K562 (cell line): ENCODE data around the gene NR3C1. TPM values are rescaled to one million over a fixed set of nuclear protein-coding genes. Genes with fewer than 3 reads are reported as not detected.

Experiments used
- ADNP ChIP-seq: fragments of 200-800 bp; sonication (Bioruptor generic); IDR thresholded peaks from 2 replicates; pipeline ENCODE4 v1.6.1; 2016; ENCODE audit warnings: missing genetic modification characterization, missing compliant biosample characterization
- ARID3B ChIP-seq: fragments of 250-450 bp; sonication (Bioruptor Pico); IDR thresholded peaks from 2 replicates; pipeline ENCODE4 v1.4.0; 2020; ENCODE audit warnings: borderline replicate concordance
- CBFA2T2 ChIP-seq: fragments of 450-650 bp; conservative IDR thresholded peaks from 2 replicates; pipeline ENCODE4 v1.6.1; 2017; ENCODE audit warnings: mild to moderate bottlenecking
- CBX1 ChIP-seq: sonication (generic); IDR thresholded peaks from 2 replicates; pipeline ENCODE4 v1.6.1; 2016; ENCODE audit warnings: antibody characterized with exemption, low read depth, mild to moderate bottlenecking
- CEBPG ChIP-seq, 3 experiments: fragments of 200-800 bp in 1 of 3; sonication (Bioruptor generic) in 1 of 3; sonication (generic) in 1 of 3; formaldehyde crosslinking in 1 of 3; IDR thresholded peaks in 2 of 3; conservative IDR thresholded peaks in 1 of 3; 2 replicates each; pipeline versions ENCODE4 v1.6.1 to v1.8.0; 2016 to 2022; ENCODE audit warnings: missing compliant biosample characterization in 2 of 3, missing genetic modification characterization in 2 of 3, mild to moderate bottlenecking in 1 of 3, missing genetic modification reagents in 1 of 3
- CHD4 ChIP-seq: fragments of 200-600 bp; sonication (generic); IDR thresholded peaks from 3 replicates; pipeline ENCODE4 v1.6.1; 2012; ENCODE audit warnings: low read depth, mild to moderate bottlenecking, mixed read lengths, low read length, inconsistent platforms; ENCODE audit not compliant: insufficient read depth, insufficient replicate concordance, poor library complexity, severe bottlenecking
- ELF4 ChIP-seq: fragments of 450-650 bp; formaldehyde crosslinking; IDR thresholded peaks from 2 replicates; pipeline ENCODE4 v1.4.0; 2022; ENCODE audit warnings: missing genetic modification characterization
- ERF ChIP-seq: fragments of 450-650 bp; formaldehyde crosslinking; IDR thresholded peaks from 2 replicates; pipeline ENCODE4 v1.4.0; 2020; ENCODE audit warnings: mild to moderate bottlenecking, mixed read lengths
- HDAC1 ChIP-seq, 2 experiments: fragments of 450-650 bp; IDR thresholded peaks; 2 replicates each; pipeline ENCODE4 v1.6.1; 2016 to 2017; ENCODE audit warnings: inconsistent platforms in 1 of 2, mild to moderate bottlenecking in 1 of 2, moderate library complexity in 1 of 2
- HMG20A ChIP-seq: fragments of 450-650 bp; formaldehyde crosslinking; conservative IDR thresholded peaks from 2 replicates; pipeline ENCODE4 v1.4.0; 2020; ENCODE audit warnings: mild to moderate bottlenecking, mixed read lengths
- MLX ChIP-seq, 2 experiments: fragments of 450-650 bp in 1 of 2; sonication (generic) in 1 of 2; formaldehyde crosslinking; conservative IDR thresholded peaks; 2 replicates each; pipeline versions ENCODE4 v1.4.0 to v1.8.1; 2020 to 2022; ENCODE audit warnings: mild to moderate bottlenecking in 1 of 2, missing genetic modification reagents in 1 of 2
- RBM39 ChIP-seq: fragments of 200-400 bp; formaldehyde crosslinking; optimal IDR thresholded peaks from 2 replicates; pipeline ENCODE3; 2018; ENCODE audit warnings: low read depth, low read length
- TCF7 ChIP-seq: sonication (generic); IDR thresholded peaks from 2 replicates; pipeline ENCODE4 v1.6.1; 2016; ENCODE audit warnings: antibody characterized with exemption, borderline replicate concordance
- TSC22D4 ChIP-seq: fragments of 450-650 bp; IDR thresholded peaks from 2 replicates; pipeline ENCODE4 v1.6.1; 2016; ENCODE audit warnings: missing genetic modification characterization, missing biosample characterization, control low read depth
- ZNF263 ChIP-seq: sonication (generic); formaldehyde crosslinking; IDR thresholded peaks from 2 replicates; pipeline ENCODE4 v1.8.0; 2022; ENCODE audit warnings: mild to moderate bottlenecking, missing genetic modification reagents, borderline replicate concordance
- polyA plus RNA-seq, 8 experiments: library from polyadenylated mRNA; depleted of rRNA in 4 of 8; stranded (reverse) in 5 of 8; unstranded in 3 of 8; fragments of >200 nt; fragmentation: Nextera tagmentation in 2 of 8; fragmentation: Illumina TruSeq in 1 of 8; extraction: Ambion mirVana in 2 of 8; extraction: Trizol in 1 of 8; gene quantifications; 2 replicates each; pipeline versions ENCODE4 v1.2.1 to v1.2.3, GENCODE V29; 2011 to 2014; ENCODE audit warnings: inconsistent platforms in 1 of 8, missing spikeins in 1 of 8
- total RNA-seq, 7 experiments: library from RNA; depleted of rRNA in 6 of 7; stranded (reverse); fragments of >200 nt in 6 of 7; fragmentation: Illumina TruSeq in 2 of 7; extraction: Trizol in 2 of 7; gene quantifications; 2 replicates each; pipeline versions ENCODE4 v1.2.1 to v1.2.3, GENCODE V29; 2011 to 2021; ENCODE audit warnings: low replicate concordance in 1 of 7
- TF ChIP-seq, protein P1 (sequence below): sonication (generic); formaldehyde crosslinking; IDR thresholded peaks from 2 replicates; pipeline ENCODE4 v1.8.0; 2023; ENCODE audit warnings: missing genetic modification reagents, mild to moderate bottlenecking, borderline replicate concordance
- TF ChIP-seq, protein P2 (sequence below): fragments of 250-450 bp; sonication (Bioruptor Pico); IDR thresholded peaks from 2 replicates; pipeline ENCODE4 v1.8.0; 2021; ENCODE audit warnings: mild to moderate bottlenecking, moderate library complexity

Gene NR3C1
- total and polyA plus RNA-seq, 9 of the 15 experiments (the other 6 are each of a cell fraction or from before 2014, with no cell fraction given), result 8.2 to 36.0 (median 15.0) TPM

DNA sequence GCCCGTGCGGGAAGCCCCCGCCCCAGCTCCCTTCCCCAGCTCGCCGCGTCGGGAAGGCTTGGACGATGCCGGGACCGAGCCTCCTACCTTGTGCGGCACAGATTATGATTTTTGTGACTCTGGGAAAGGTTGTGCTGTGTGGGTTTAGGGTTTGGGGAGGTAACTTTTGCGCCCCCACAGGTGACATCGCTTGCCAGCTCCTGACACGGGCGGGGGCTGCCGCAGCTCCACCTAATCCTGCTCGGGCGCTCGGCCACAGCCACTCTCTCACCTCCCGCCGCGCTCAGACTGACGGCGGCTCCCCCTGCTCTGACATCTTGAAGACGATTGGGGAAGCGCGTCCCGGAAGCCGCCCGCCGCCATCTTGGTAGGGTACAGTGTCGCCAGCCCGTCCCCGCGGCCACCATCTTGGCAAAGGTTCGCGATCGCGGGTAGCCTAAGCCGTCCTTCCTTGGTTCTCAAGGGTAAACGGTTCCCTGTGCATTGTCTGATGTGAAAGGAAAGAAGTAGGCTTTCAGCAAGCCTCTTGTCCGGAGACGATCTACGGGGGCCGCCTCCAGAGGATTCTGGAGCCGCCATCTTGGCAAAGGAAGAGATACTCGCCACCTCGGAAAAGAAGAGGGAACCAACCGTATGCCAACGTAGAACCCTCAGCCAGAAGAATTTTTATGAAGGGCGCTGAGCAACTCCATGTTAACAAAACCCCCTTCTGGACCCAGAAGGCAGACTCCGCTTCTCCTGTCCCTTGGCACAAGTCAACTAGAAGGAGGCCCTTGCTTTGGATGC, 1.8 kb upstream of the NR3C1 start (continued):
- TF ChIP-seq, protein P1, sequence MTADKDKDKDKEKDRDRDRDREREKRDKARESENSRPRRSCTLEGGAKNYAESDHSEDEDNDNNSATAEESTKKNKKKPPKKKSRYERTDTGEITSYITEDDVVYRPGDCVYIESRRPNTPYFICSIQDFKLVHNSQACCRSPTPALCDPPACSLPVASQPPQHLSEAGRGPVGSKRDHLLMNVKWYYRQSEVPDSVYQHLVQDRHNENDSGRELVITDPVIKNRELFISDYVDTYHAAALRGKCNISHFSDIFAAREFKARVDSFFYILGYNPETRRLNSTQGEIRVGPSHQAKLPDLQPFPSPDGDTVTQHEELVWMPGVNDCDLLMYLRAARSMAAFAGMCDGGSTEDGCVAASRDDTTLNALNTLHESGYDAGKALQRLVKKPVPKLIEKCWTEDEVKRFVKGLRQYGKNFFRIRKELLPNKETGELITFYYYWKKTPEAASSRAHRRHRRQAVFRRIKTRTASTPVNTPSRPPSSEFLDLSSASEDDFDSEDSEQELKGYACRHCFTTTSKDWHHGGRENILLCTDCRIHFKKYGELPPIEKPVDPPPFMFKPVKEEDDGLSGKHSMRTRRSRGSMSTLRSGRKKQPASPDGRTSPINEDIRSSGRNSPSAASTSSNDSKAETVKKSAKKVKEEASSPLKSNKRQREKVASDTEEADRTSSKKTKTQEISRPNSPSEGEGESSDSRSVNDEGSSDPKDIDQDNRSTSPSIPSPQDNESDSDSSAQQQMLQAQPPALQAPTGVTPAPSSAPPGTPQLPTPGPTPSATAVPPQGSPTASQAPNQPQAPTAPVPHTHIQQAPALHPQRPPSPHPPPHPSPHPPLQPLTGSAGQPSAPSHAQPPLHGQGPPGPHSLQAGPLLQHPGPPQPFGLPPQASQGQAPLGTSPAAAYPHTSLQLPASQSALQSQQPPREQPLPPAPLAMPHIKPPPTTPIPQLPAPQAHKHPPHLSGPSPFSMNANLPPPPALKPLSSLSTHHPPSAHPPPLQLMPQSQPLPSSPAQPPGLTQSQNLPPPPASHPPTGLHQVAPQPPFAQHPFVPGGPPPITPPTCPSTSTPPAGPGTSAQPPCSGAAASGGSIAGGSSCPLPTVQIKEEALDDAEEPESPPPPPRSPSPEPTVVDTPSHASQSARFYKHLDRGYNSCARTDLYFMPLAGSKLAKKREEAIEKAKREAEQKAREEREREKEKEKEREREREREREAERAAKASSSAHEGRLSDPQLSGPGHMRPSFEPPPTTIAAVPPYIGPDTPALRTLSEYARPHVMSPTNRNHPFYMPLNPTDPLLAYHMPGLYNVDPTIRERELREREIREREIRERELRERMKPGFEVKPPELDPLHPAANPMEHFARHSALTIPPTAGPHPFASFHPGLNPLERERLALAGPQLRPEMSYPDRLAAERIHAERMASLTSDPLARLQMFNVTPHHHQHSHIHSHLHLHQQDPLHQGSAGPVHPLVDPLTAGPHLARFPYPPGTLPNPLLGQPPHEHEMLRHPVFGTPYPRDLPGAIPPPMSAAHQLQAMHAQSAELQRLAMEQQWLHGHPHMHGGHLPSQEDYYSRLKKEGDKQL (CRISPR knock-in tag), result no peak
- TF ChIP-seq ARID3B (CRISPR knock-in tag), result no peak
- peak; percentile 28 for TF ChIP-seq ERF (CRISPR knock-in tag)
- TF ChIP-seq TCF7, result no peak
- TF ChIP-seq, protein P2, sequence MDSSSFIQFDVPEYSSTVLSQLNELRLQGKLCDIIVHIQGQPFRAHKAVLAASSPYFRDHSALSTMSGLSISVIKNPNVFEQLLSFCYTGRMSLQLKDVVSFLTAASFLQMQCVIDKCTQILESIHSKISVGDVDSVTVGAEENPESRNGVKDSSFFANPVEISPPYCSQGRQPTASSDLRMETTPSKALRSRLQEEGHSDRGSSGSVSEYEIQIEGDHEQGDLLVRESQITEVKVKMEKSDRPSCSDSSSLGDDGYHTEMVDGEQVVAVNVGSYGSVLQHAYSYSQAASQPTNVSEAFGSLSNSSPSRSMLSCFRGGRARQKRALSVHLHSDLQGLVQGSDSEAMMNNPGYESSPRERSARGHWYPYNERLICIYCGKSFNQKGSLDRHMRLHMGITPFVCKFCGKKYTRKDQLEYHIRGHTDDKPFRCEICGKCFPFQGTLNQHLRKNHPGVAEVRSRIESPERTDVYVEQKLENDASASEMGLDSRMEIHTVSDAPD (CRISPR knock-in tag), result no peak
- no peak for TF ChIP-seq HMG20A (CRISPR knock-in tag)
- no peak for TF ChIP-seq RBM39
- TF ChIP-seq CBX1, result no peak
- TF ChIP-seq TSC22D4, result no peak
- 0 out of 2 replicates have a peak, but pooled peaks have one; percentile 7 for TF ChIP-seq ELF4
- no peak for TF ChIP-seq CEBPG (CRISPR knock-in tag; IDR thresholded peaks at IDR 0.05)
- TF ChIP-seq CEBPG (tag; conservative IDR thresholded peaks at IDR 0.05 in 1 of 2, IDR thresholded peaks at IDR 0.05 in 1 of 2), result no peak
- peak; percentile 28; the same call in 1 of the 2 replicates for TF ChIP-seq ZNF263 (CRISPR knock-in tag)
- no peak for TF ChIP-seq CHD4
- TF ChIP-seq ADNP, result peak; percentile 61; the same call in 1 of the 2 replicates
- TF ChIP-seq HDAC1 (IDR thresholded peaks at IDR 0.05), result no peak
- TF ChIP-seq CBFA2T2, result no peak
- TF ChIP-seq MLX (CRISPR knock-in tag; conservative IDR thresholded peaks at IDR 0.05), result no peak
